Esophagus squamous epithelium (tissue), 4 donors: ENCODE results near the gene FGF1.

Experiments used
- CTCF ChIP-seq, 6 experiments: fragments of 450-650 bp in 4 of 6; fragments of 200-600 bp in 2 of 6; sonication (generic) in 2 of 6; IDR thresholded peaks; one replicate each; pipeline ENCODE4 v1.5.1; 2016 to 2019; ENCODE audit warnings: antibody characterized with exemption in 6 of 6, mild to moderate bottlenecking in 4 of 6, moderate library complexity in 4 of 6
- POLR2A ChIP-seq, 4 donors: fragments of 450-650 bp; IDR thresholded peaks; one replicate each; pipeline ENCODE4 v1.6.1; 2017; ENCODE audit warnings: antibody characterized with exemption in 4 of 4, mild to moderate bottlenecking in 4 of 4, moderate library complexity in 3 of 4

- TF ChIP-seq CTCF (IDR thresholded peaks at IDR 0.05), result no peak
- no peak for TF ChIP-seq POLR2A (IDR thresholded peaks at IDR 0.05)
Measured at GRCh38 chr5:142600092-142600491, 85.8 kb downstream of the FGF1 start.
